Hepatocyte (in vitro differentiated cells): ENCODE measurements around the gene DSN1.

ENCODE experiments used
- CTCF ChIP-seq: fragments of 200-600 bp; sonication (generic); IDR thresholded peaks from 2 replicates; pipeline ENCODE4 v1.5.1; 2016; ENCODE audit warnings: antibody characterized with exemption, mild to moderate bottlenecking; ENCODE audit not compliant: poor library complexity
- EZH2 ChIP-seq: fragments of 200-600 bp; sonication (generic); IDR thresholded peaks from 2 replicates; pipeline ENCODE4 v1.6.1; 2016; ENCODE audit warnings: antibody characterized with exemption, mild to moderate bottlenecking, borderline replicate concordance
- EZH2phosphoT487 ChIP-seq: fragments of 200-600 bp; sonication (generic); IDR thresholded peaks from one replicate; pipeline ENCODE4 v1.6.1; 2018; ENCODE audit warnings: antibody characterized with exemption, mild to moderate bottlenecking, low read depth, moderate library complexity; ENCODE audit not compliant: unreplicated experiment, severe bottlenecking

DNA sequence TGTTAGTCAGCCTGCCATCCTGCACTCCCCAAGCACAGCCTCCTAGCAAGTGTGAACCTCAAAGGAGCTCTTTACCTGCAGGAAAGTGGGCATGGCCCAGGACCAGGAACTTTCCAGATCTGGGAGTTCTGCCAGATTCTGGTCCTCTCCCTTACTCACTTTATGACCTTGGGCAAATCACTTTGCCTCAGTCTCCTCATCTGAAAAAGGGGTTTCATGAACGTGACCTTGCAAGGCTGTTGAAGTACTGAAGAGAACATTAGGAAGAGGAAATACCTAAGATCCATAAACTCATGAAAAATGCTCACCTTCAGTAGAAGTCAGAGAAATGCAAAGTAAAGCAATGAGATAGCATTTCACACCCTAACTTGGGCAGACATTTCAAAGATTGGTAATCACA is 26.8 kb upstream of the DSN1 start:
- TF ChIP-seq CTCF, result no peak
- no peak for TF ChIP-seq EZH2phosphoT487
- TF ChIP-seq EZH2, result no peak
